Stomach (tissue), 4 donors: Measurements from ENCODE around the gene HDAC9.

Source experiments
- CTCF ChIP-seq, 7 experiments: fragments of 450-650 bp in 4 of 7; fragments of 200-600 bp in 3 of 7; sonication (generic) in 3 of 7; IDR thresholded peaks; one replicate each; pipeline ENCODE4 v1.5.1; 2016 to 2019; ENCODE audit warnings: antibody characterized with exemption in 7 of 7, control low read depth in 2 of 7, mild to moderate bottlenecking in 1 of 7
- EP300 ChIP-seq: sonication (generic); formaldehyde crosslinking; IDR thresholded peaks from one replicate; pipeline ENCODE4 v1.6.1; 2017; ENCODE audit warnings: antibody characterized with exemption
- POLR2A ChIP-seq, 4 donors: fragments of 450-650 bp; IDR thresholded peaks; one replicate each; pipeline ENCODE4 v1.6.1; 2016; ENCODE audit warnings: antibody characterized with exemption in 4 of 4, control low read depth in 2 of 4, mild to moderate bottlenecking in 1 of 4, moderate library complexity in 1 of 4
- POLR2AphosphoS5 ChIP-seq, 3 donors: sonication (generic); formaldehyde crosslinking; IDR thresholded peaks; one replicate each; pipeline ENCODE4 v1.6.1; 2016; ENCODE audit warnings: antibody characterized with exemption in 3 of 3

GRCh38 chr7:19009241-19009935 is 513.8 kb downstream of the HDAC9 start:
- no peak for TF ChIP-seq EP300
- TF ChIP-seq CTCF (IDR thresholded peaks at IDR 0.05), result no peak
- no peak for TF ChIP-seq POLR2A (IDR thresholded peaks at IDR 0.05)
- TF ChIP-seq POLR2AphosphoS5 (IDR thresholded peaks at IDR 0.05), result no peak
